ENCODE results near the gene STUM. TPM values are rescaled to one million over a fixed set of nuclear protein-coding genes. Genes with fewer than 3 reads are reported as not detected.

Gene STUM
- polyA plus RNA-seq, 1 experiment: not detected

GRCh38 chr1:226657895-226658545, 109.5 kb downstream of the STUM start:
- CTCF ChIA-PET: interaction anchor here (0.7 to 1.3 kb wide), 3 partner anchors 16 to 1170 kb away, joined by 3 to 4 read pairs (median 3); no protein-coding TSS in a partner anchor
- Histone ChIP-seq H3K4me3 (ENCODE audit: low read depth, low read length) (no peak overlapping the region), H3K36me3 (ENCODE audit: control insufficient read depth, insufficient read depth, low read length) (no peaks in the 10 kb centered on the region), H3K27me3 (ENCODE audit: control insufficient read depth, insufficient read depth, low read length) (no peaks in the 10 kb centered on the region)
- TF ChIP-seq, protein P1, sequence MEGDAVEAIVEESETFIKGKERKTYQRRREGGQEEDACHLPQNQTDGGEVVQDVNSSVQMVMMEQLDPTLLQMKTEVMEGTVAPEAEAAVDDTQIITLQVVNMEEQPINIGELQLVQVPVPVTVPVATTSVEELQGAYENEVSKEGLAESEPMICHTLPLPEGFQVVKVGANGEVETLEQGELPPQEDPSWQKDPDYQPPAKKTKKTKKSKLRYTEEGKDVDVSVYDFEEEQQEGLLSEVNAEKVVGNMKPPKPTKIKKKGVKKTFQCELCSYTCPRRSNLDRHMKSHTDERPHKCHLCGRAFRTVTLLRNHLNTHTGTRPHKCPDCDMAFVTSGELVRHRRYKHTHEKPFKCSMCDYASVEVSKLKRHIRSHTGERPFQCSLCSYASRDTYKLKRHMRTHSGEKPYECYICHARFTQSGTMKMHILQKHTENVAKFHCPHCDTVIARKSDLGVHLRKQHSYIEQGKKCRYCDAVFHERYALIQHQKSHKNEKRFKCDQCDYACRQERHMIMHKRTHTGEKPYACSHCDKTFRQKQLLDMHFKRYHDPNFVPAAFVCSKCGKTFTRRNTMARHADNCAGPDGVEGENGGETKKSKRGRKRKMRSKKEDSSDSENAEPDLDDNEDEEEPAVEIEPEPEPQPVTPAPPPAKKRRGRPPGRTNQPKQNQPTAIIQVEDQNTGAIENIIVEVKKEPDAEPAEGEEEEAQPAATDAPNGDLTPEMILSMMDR (IDR thresholded peaks at IDR 0.05; ENCODE audit: insufficient read depth, low read depth, low read length): no peak
- no peak for DNase-seq (ENCODE audit: low read depth)
- POLR2A ChIA-PET: no interaction called here

DNA sequence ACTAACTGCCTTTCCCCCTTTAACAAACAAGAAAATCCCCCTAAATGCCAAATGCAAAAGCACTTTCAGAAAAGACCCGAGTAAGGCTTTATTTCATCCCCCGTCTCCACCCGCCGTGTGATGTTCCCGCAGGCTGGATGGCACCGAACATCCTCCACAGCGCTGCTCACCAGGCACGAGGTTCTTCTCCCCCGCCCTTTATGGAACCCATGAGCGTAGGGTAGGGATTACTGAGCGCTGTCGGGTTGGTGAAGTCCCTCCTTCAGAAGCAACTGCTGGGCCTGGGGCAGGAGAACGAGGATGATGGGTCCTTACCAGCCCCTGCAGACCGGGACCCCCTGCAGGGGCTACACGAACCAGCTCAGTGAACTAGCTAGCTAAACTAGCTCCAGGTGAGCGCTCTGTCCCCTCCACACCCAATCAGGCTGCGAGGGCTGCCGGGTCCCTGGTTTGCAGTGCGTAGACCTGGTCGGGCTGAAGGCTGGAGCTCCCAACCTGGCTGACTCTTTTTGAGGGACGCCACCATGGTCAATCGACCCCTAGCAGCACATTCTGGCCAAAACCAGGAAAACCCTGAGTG, 110.1 kb downstream of the STUM start:
- Histone ChIP-seq H3K36me3 (ENCODE audit: control insufficient read depth, insufficient read depth, low read length) (no peaks in the 10 kb centered on the region), H3K4me3 (ENCODE audit: low read depth, low read length) (no peak overlapping the region), H3K27me3 (ENCODE audit: control insufficient read depth, insufficient read depth, low read length) (no peaks in the 10 kb centered on the region)
- POLR2A ChIA-PET: no interaction called here
- CTCF ChIA-PET: interaction anchor here (0.7 to 1.3 kb wide), 3 partner anchors 17 to 1169 kb away, joined by 3 to 4 read pairs (median 3); no protein-coding TSS in a partner anchor
- TF ChIP-seq, protein P1 (IDR thresholded peaks at IDR 0.05; ENCODE audit: insufficient read depth, low read depth, low read length): no peak
- DNase-seq (ENCODE audit: low read depth): no peak

Other genes starting within 250 kb of the STUM start
- gene LIN9, start 239.6 kb upstream of the STUM start, polyA plus RNA-seq (2011; rRNA removed): 2.1 and 3.5 TPM in 2 replicates
- gene PARP1, start 140.7 kb upstream of the STUM start, polyA plus RNA-seq (2011; rRNA removed): 58.3 and 58.7 TPM in 2 replicates
- 1.3 and 1.4 TPM in 2 replicates for gene ITPKB, start 190.5 kb downstream of the STUM start, polyA plus RNA-seq (2011; rRNA removed)

All from BJ (cell line).